H1 (cell line): ENCODE measurements around the gene OR51V1. TPM values are rescaled to one million over a fixed set of nuclear protein-coding genes. Genes with fewer than 3 reads are reported as not detected.

Experiments used
- CTCF ChIA-PET: fragments of 300-600 bp; sonication (Branson Sonifier 250); formaldehyde crosslinking; loops from one replicate; lab custom pipeline; 2021; ENCODE audit not compliant: partially characterized antibody; lab: Charles Lee
- POLR2A ChIA-PET: fragments of 300-600 bp; sonication (Branson Sonifier 250); formaldehyde crosslinking; loops from one replicate; lab custom pipeline; 2021; ENCODE audit warnings: inconsistent platforms; ENCODE audit not compliant: partially characterized antibody; lab: Charles Lee
- DNase-seq, 2 experiments: peaks; one replicate each; pipeline versions ENCODE4 v3.0.0 to v3.0.0-alpha.2; 2010 to 2022; ENCODE audit warnings: low spot score in 2 of 2, low read depth in 1 of 2, mixed read lengths in 1 of 2
- FAIRE-seq: peaks from 2 replicates; lab custom pipeline; 2011; peaks lifted over from hg19 to GRCh38; lab: Jason Lieb, UNC
- H2AFZ ChIP-seq: 2 replicates; pipeline ENCODE4 v1.8.1; 2012; ENCODE audit warnings: low read length, inconsistent platforms
- H2AK5ac ChIP-seq: 2 replicates; pipeline ENCODE4 v1.6.1; 2013; ENCODE audit warnings: low read depth, low read length
- H2BK120ac ChIP-seq: replicated peaks from 2 replicates; pipeline ENCODE3; 2013; ENCODE audit warnings: low read depth, low read length, inconsistent platforms
- H2BK12ac ChIP-seq: 2 replicates; pipeline ENCODE4 v1.6.1; 2013; ENCODE audit warnings: low read depth, low read length
- H2BK15ac ChIP-seq: 2 replicates; pipeline ENCODE4 v1.6.1; 2013; ENCODE audit warnings: low read length
- H2BK20ac ChIP-seq: 2 replicates; pipeline ENCODE4 v1.6.1; 2013; ENCODE audit warnings: low read length
- H2BK5ac ChIP-seq: 2 replicates; pipeline ENCODE4 v1.6.1; 2013; ENCODE audit warnings: low read depth, low read length
- H3K14ac ChIP-seq: 2 replicates; pipeline ENCODE4 v1.6.1; 2013; ENCODE audit warnings: inconsistent platforms; ENCODE audit not compliant: insufficient read length
- H3K18ac ChIP-seq: 2 replicates; pipeline ENCODE4 v1.6.1; 2013; ENCODE audit warnings: low read length; ENCODE audit errors: extremely low read depth
- H3K23ac ChIP-seq: 2 replicates; pipeline ENCODE4 v1.6.1; 2013; ENCODE audit warnings: inconsistent platforms; ENCODE audit not compliant: insufficient read length
- H3K23me2 ChIP-seq: 2 replicates; pipeline ENCODE4 v1.6.1; 2013; ENCODE audit warnings: low read depth, low read length
- H3K27ac ChIP-seq: 2 replicates; pipeline ENCODE4 v1.6.1; 2011; ENCODE audit warnings: low read depth, low read length, inconsistent platforms
- H3K27me3 ChIP-seq, 4 experiments: replicated peaks in 1 of 4; 1 replicate in 1 of 4; 2 replicates in 3 of 4; pipeline versions ENCODE4 v1.6.1 to v1.8.1; 2011 to 2013; ENCODE audit warnings: low read length in 3 of 4, mild to moderate bottlenecking in 3 of 4, inconsistent platforms in 2 of 4, mixed read lengths in 2 of 4, moderate library complexity in 1 of 4; ENCODE audit not compliant: control insufficient read depth in 3 of 4, insufficient read depth in 3 of 4; ENCODE audit errors: extremely low read depth in 1 of 4
- H3K36me3 ChIP-seq, 4 experiments: 2 replicates each; pipeline versions ENCODE4 v1.6.1 to v1.8.1; 2011 to 2013; ENCODE audit warnings: mild to moderate bottlenecking in 4 of 4, low read length in 3 of 4, moderate library complexity in 2 of 4, control low read depth in 1 of 4, inconsistent platforms in 1 of 4; ENCODE audit not compliant: insufficient read depth in 4 of 4, control insufficient read depth in 2 of 4
- H3K4ac ChIP-seq: replicated peaks from 2 replicates; pipeline ENCODE3; 2013; ENCODE audit warnings: low read length, low read depth, mixed read lengths, inconsistent platforms; ENCODE audit not compliant: insufficient read length
- H3K4me1 ChIP-seq, 4 experiments: replicated peaks in 1 of 4; 1 replicate in 1 of 4; 2 replicates in 3 of 4; pipeline versions ENCODE4 v1.6.1 to v1.8.1; 2011 to 2013; ENCODE audit warnings: low read length in 3 of 4, inconsistent platforms in 2 of 4, mixed read lengths in 1 of 4; ENCODE audit not compliant: insufficient read depth in 4 of 4, control insufficient read depth in 3 of 4
- H3K4me2 ChIP-seq, 2 experiments: 2 replicates each; pipeline versions ENCODE4 v1.6.1 to v1.8.1; 2011 to 2013; ENCODE audit warnings: low read depth in 2 of 2, low read length in 2 of 2, control low read depth in 1 of 2, inconsistent platforms in 1 of 2, mild to moderate bottlenecking in 1 of 2; ENCODE audit not compliant: insufficient read depth in 1 of 2
- H3K4me3 ChIP-seq, 4 experiments: fragments of 200-600, 300-600 bp in 1 of 4; sonication (generic), shearing (Covaris generic), sonication (Bioruptor Twin) in 1 of 4; 2 replicates each; pipeline versions ENCODE4 v1.5.1 to v1.8.1; 2011 to 2016; ENCODE audit warnings: low read length in 4 of 4, low read depth in 3 of 4, control low read depth in 2 of 4, inconsistent platforms in 2 of 4, mild to moderate bottlenecking in 2 of 4, mixed read lengths in 1 of 4, moderate library complexity in 1 of 4; ENCODE audit not compliant: insufficient read depth in 2 of 4; ENCODE audit errors: extremely low read depth in 1 of 4
- H3K56ac ChIP-seq: replicated peaks from 2 replicates; pipeline ENCODE3; 2013; ENCODE audit warnings: low read depth, mild to moderate bottlenecking, mixed read lengths, low read length, inconsistent platforms; ENCODE audit not compliant: insufficient read length
- H3K79me1 ChIP-seq: 2 replicates; pipeline ENCODE4 v1.6.1; 2013; ENCODE audit warnings: low read depth, low read length, control low read depth
- H3K79me2 ChIP-seq, 2 experiments: 2 replicates each; pipeline versions ENCODE4 v1.6.1 to v1.8.1; 2012 to 2013; ENCODE audit warnings: low read length in 2 of 2, mild to moderate bottlenecking in 2 of 2, inconsistent platforms in 1 of 2; ENCODE audit not compliant: insufficient read depth in 2 of 2, control insufficient read depth in 1 of 2
- H3K9ac ChIP-seq, 4 experiments: replicated peaks in 1 of 4; 1 replicate in 1 of 4; 2 replicates in 3 of 4; pipeline versions ENCODE4 v1.6.1 to v1.8.1; 2011 to 2013; ENCODE audit warnings: low read depth in 3 of 4, low read length in 3 of 4, control low read depth in 2 of 4, mild to moderate bottlenecking in 2 of 4, moderate library complexity in 2 of 4, inconsistent platforms in 1 of 4; ENCODE audit errors: extremely low read depth in 1 of 4
- H3K9me3 ChIP-seq, 2 experiments: 2 replicates each; pipeline versions ENCODE4 v1.6.1 to v1.8.1; 2012 to 2013; ENCODE audit warnings: mild to moderate bottlenecking in 2 of 2, moderate library complexity in 2 of 2, control low read depth in 1 of 2, inconsistent platforms in 1 of 2, low read depth in 1 of 2, low read length in 1 of 2, mixed read lengths in 1 of 2; ENCODE audit not compliant: insufficient read depth in 2 of 2
- H4K20me1 ChIP-seq, 2 experiments: replicated peaks in 1 of 2; 2 replicates each; pipeline versions ENCODE3 to v1.8.1; 2011 to 2013; ENCODE audit warnings: inconsistent platforms in 2 of 2, low read length in 2 of 2, mild to moderate bottlenecking in 1 of 2; ENCODE audit not compliant: insufficient read depth in 2 of 2, control insufficient read depth in 1 of 2
- H4K5ac ChIP-seq: 2 replicates; pipeline ENCODE4 v1.6.1; 2013; ENCODE audit warnings: low read length, low read depth, mixed read lengths, inconsistent platforms; ENCODE audit not compliant: insufficient read length
- H4K8ac ChIP-seq: 2 replicates; pipeline ENCODE4 v1.8.0; 2013; ENCODE audit warnings: mild to moderate bottlenecking, moderate library complexity, low read length, inconsistent platforms; ENCODE audit not compliant: insufficient read depth; ENCODE audit errors: extremely low read depth
- H4K91ac ChIP-seq: replicated peaks from 2 replicates; pipeline ENCODE3; 2013; ENCODE audit warnings: low read length, mixed read lengths, inconsistent platforms; ENCODE audit not compliant: insufficient read length
- E2F6 ChIP-seq: IDR thresholded peaks from 2 replicates; pipeline ENCODE4 v1.6.1; 2012; ENCODE audit warnings: inconsistent platforms
- KDM1A ChIP-seq: fragments of 200-600, 300-600 bp; sonication (generic); IDR thresholded peaks from 2 replicates; pipeline ENCODE4 v1.7.1; 2016; ENCODE audit warnings: mild to moderate bottlenecking, low read length, borderline replicate concordance
- POU5F1 ChIP-seq: IDR thresholded peaks from 2 replicates; pipeline ENCODE4 v1.6.1; 2011; ENCODE audit warnings: low read depth, mild to moderate bottlenecking, low read length, moderate library complexity
- WGBS, 2 experiments: shearing (Covaris generic) in 1 of 2; methylation state at CpG; one replicate each; pipeline versions ENCODE4 v1.1.6 to v1.1.7; 2013 to 2015; ENCODE audit warnings: low lambda C conversion rate in 2 of 2, mixed read lengths in 2 of 2, inconsistent platforms in 1 of 2, low coverage in 1 of 2, missing lambda C conversion rate in 1 of 2; ENCODE audit not compliant: insufficient replicate concordance in 2 of 2, insufficient coverage in 1 of 2, insufficient read length in 1 of 2; ENCODE audit errors: extremely low coverage in 1 of 2, missing lambda C conversion rate in 1 of 2; 5-methylcytosine and 5-hydroxymethylcytosine counted together
- polyA plus RNA-seq, 7 experiments: library from polyadenylated mRNA; depleted of rRNA in 3 of 7; stranded (reverse) in 5 of 7; unstranded in 2 of 7; fragments of >200 nt in 5 of 7; fragments of 200-250 nt in 2 of 7; gene quantifications; 1 replicate in 5 of 7; 2 replicates in 1 of 7; 4 replicates in 1 of 7; pipeline versions ENCODE4 v1.2.1 to v1.2.3, GENCODE V29; 2011 to 2013; ENCODE audit warnings: missing spikeins in 2 of 7, mixed read lengths in 2 of 7
- total RNA-seq: library from RNA; stranded (reverse); fragmentation: NEBNext Ultra II Directional; extraction: Animal tissue kit (Norgen Biotek cat#: 25700); gene quantifications from 2 replicates; pipeline ENCODE4 v1.2.1, GENCODE V29; 2021

The OR51V1 gene
- total and polyA plus RNA-seq, 2 of the 8 experiments (the other 6 are each of a cell fraction or from before 2014, with no cell fraction given), result not detected

- Histone ChIP-seq H3K18ac (no peak within 1 kb of the TSS), H3K9ac (no peak within 1 kb of the TSS), H4K20me1 (no peaks in the 10 kb centered on the region), H3K4me3 (no peak within 1 kb of the TSS), H3K4me1 (no peaks in the 10 kb centered on the region), H2AK5ac (no peak within 1 kb of the TSS), H3K79me1 (no peaks in the 10 kb centered on the region), H2AFZ (no peak within 1 kb of the TSS), H3K56ac (no peak within 1 kb of the TSS), H3K79me2 (no peaks in the 10 kb centered on the region), H3K27me3 (no peaks in the 10 kb centered on the region), H3K9me3 (peaks cover under 1% of the 10 kb centered on the region in 2 experiments; a peak in 1 of 4 replicates), H2BK15ac (no peak within 1 kb of the TSS), H3K23me2 (no peaks in the 10 kb centered on the region; the same call in 1 of the 2 replicates), H4K5ac (no peak within 1 kb of the TSS), H2BK20ac (no peak within 1 kb of the TSS), H2BK5ac (no peak within 1 kb of the TSS), H3K4me2 (no peak within 1 kb of the TSS), H3K27ac (no peak within 1 kb of the TSS), H4K8ac (no peak within 1 kb of the TSS), H3K4ac (no peak within 1 kb of the TSS), H3K36me3 (no peaks in the 10 kb centered on the region), H3K14ac (no peak within 1 kb of the TSS), H3K23ac (no peak within 1 kb of the TSS), H2BK120ac (no peak within 1 kb of the TSS), H4K91ac (no peak within 1 kb of the TSS), H2BK12ac (no peak within 1 kb of the TSS)
- POLR2A ChIA-PET, result interaction anchor here (0.7 kb wide), 1 partner anchor 454 kb away, joined by 3 read pairs; no protein-coding TSS in a partner anchor
- FAIRE-seq (no peak), DNase-seq (no peak)
- 98% methylated on average over 3 of the region's 3 CpGs; no CpG with 5 or more reads in 1 of the 2 experiments for WGBS, 2 experiments
- CTCF ChIA-PET, result no interaction called here
- no peak for TF ChIP-seq POU5F1
- no peak for TF ChIP-seq KDM1A
- TF ChIP-seq E2F6, result no peak
Measured at GRCh38 chr11:5226732-5227310, 26.3 kb upstream of the OR51V1 start, which contains the start of gene HBB. Gene HBB, minus strand, starts transcription at chr11:5227071. Its CDS starts 50 bp downstream, at chr11:5227021.
